ENCODE results near the gene KSR1. TPM values are rescaled to one million over a fixed set of nuclear protein-coding genes. Genes with fewer than 3 reads are reported as not detected.

KSR1 gene
- total and polyA plus RNA-seq, 2 of the 4 experiments (the other 2 are of a cell fraction) = 12.5 to 21.9 TPM

GRCh38 chr17:27577884-27578717 lies 121.9 kb downstream of the KSR1 start:
- 50% methylated on average over 1 of the region's 10 CpGs; no CpG with 5 or more reads in 1 of the 2 experiments for WGBS, 2 experiments (ENCODE audit: extremely low coverage in 2 of 2, insufficient read length in 1 of 2)
- H4K91ac ChIP-seq (ENCODE audit: insufficient read depth, low read depth, low read length) = peak overlapping the region; percentile 98
- H2AFZ ChIP-seq (replicated peaks; ENCODE audit: low read length, poor library complexity) = no peak overlapping the region
- peak overlapping the region; percentile 99 for H3K4ac ChIP-seq (ENCODE audit: low read depth, low read length)
- in situ Hi-C loops (cut with MboI; ENCODE audit: low sequenced_read_pairs) (loop anchor here (10.0 kb wide), 1 partner anchor 57 kb away; the partner anchor contains the start of gene LGALS9), dilution Hi-C loops (cut with HindIII; ENCODE audit: low sequenced_read_pairs, unreplicated experiment) (no loop called here), intact Hi-C loops (cut with micrococcal nuclease) (loop anchor here (5.0 kb wide), 1 partner anchor 121 kb away; the partner anchor contains the start of gene KSR1)
- peak overlapping the region; percentile 21; the same call in 1 of the 2 replicates for H3K4me2 ChIP-seq (ENCODE audit: low read depth, low read length)
- peak overlapping the region; percentile 100 for H2BK120ac ChIP-seq (ENCODE audit: low read depth, low read length)
- H3K14ac ChIP-seq (replicated peaks; ENCODE audit: low read depth, low read length) = peak overlapping the region; percentile 83
- H3K9me1 ChIP-seq (ENCODE audit: insufficient read depth, low read length) = peaks cover 41% of the 10 kb centered on the region
- TF ChIP-seq BHLHE40 (IDR thresholded peaks at IDR 0.05; ENCODE audit: low read depth, low read length) = peak; percentile 63; the same call in 1 of the 2 replicates
- TF ChIP-seq NFE2L2 (IDR thresholded peaks at IDR 0.05; ENCODE audit: low read depth, low read length) = no peak
- 0 out of 2 replicates have a peak, but pooled peaks have one; percentile 9 for TF ChIP-seq USF2 (IDR thresholded peaks at IDR 0.05; ENCODE audit: low read depth, low read length)
- no peak for TF ChIP-seq RAD21 (IDR thresholded peaks at IDR 0.05; ENCODE audit: low read length)
- TF ChIP-seq CHD1 (IDR thresholded peaks at IDR 0.05; ENCODE audit: low read depth, low read length) = no peak
- H3K27me3 ChIP-seq (ENCODE audit: control insufficient read depth, insufficient read depth, low read length) = no peaks in the 10 kb centered on the region
- H3K4me3 ChIP-seq (ENCODE audit: insufficient read depth, low read depth, low read length) = no peak overlapping the region
- peak overlapping the region; percentile 91 to 99 for H4K8ac ChIP-seq (ENCODE audit: low read depth in 2 of 2, low read length in 2 of 2)
- peak; percentile 73 for DNase-seq
- peaks cover 21% of the 10 kb centered on the region for H3K36me3 ChIP-seq (ENCODE audit: control insufficient read depth, insufficient read depth, low read length)
- peak overlapping the region; percentile 87; the same call in 2 of the 3 replicates for H2BK15ac ChIP-seq (ENCODE audit: low read depth, low read length)
- ChIA-PET POLR2A (ENCODE audit: unreplicated experiment) (no interaction called here), CTCF (interaction anchor here (1.0 to 2.8 kb wide), 4 partner anchors 9 to 229 kb away, joined by 3 to 10 read pairs (median 4); no protein-coding TSS in a partner anchor)
- H3K9ac ChIP-seq (ENCODE audit: low read depth, low read length) = peak overlapping the region; percentile 75
- H2AK5ac ChIP-seq (ENCODE audit: low read depth, low read length) = peak overlapping the region; percentile 100
- H3K27ac ChIP-seq (ENCODE audit: insufficient read depth, low read length) = peak overlapping the region; percentile 100
- H2BK20ac ChIP-seq (ENCODE audit: low read depth, low read length) = peak overlapping the region; percentile 99
- no TSS peak for BruUV-seq (replicated peaks)
- peaks cover 51% of the 10 kb centered on the region for H3K4me1 ChIP-seq (ENCODE audit: control insufficient read depth, insufficient read depth, low read length)
- no peaks in the 10 kb centered on the region for H3K9me3 ChIP-seq (ENCODE audit: control insufficient read depth, insufficient read depth, low read length)
- no peaks in the 10 kb centered on the region; the same call in none of the 2 replicates for H4K20me1 ChIP-seq (ENCODE audit: insufficient read depth, low read length)
- peaks cover 42 to 79% of the 10 kb centered on the region in 2 experiments for H3K79me1 ChIP-seq (ENCODE audit: low read depth in 1 of 2, low read length in 2 of 2)
- H2BK5ac ChIP-seq (ENCODE audit: low read depth, low read length, poor library complexity, severe bottlenecking) = peak overlapping the region; percentile 100
- peak overlapping the region; percentile 97 for H3K18ac ChIP-seq (ENCODE audit: low read depth, low read length)
- H3K56ac ChIP-seq (ENCODE audit: extremely low read depth, insufficient read depth, low read length) = peak overlapping the region; percentile 99
- H4K5ac ChIP-seq (ENCODE audit: low read depth, low read length) = peak overlapping the region; percentile 97
- ATAC-seq (ENCODE audit: low read depth) = peak; percentile 15
- peak overlapping the region; percentile 88 for H2AK9ac ChIP-seq (replicated peaks; ENCODE audit: low read depth, low read length, poor library complexity)
- peak overlapping the region; percentile 32 for H3K23ac ChIP-seq (ENCODE audit: low read depth, low read length)
